T-helper 1 cell treated with Interleukin-12 subunit alpha and Interleukin-12 subunit beta and Interleukin-4 antibody, amounts not matched to agents 30 μg/mL and 1 μg/mL, for 36 hours (primary cell): Measurements from ENCODE around the gene NFIA.

Experiments used
- H3K27ac Mint-ChIP-seq: one replicate; pipeline ENCODE4 v1.8.0; 2021; ENCODE audit warnings: mild to moderate bottlenecking, mixed read lengths
- H3K27me3 Mint-ChIP-seq: one replicate; pipeline ENCODE4 v1.8.0; 2021; ENCODE audit warnings: low read depth, mixed read lengths
- H3K36me3 Mint-ChIP-seq: one replicate; pipeline ENCODE4 v1.8.0; 2021; ENCODE audit warnings: low read depth, mixed read lengths
- H3K4me1 Mint-ChIP-seq: one replicate; pipeline ENCODE4 v1.8.0; 2021; ENCODE audit warnings: low read depth, mixed read lengths
- H3K4me3 Mint-ChIP-seq: one replicate; pipeline ENCODE4 v1.8.0; 2021; ENCODE audit warnings: mild to moderate bottlenecking, moderate library complexity, mixed read lengths
- H3K9me3 Mint-ChIP-seq: one replicate; pipeline ENCODE4 v1.8.0; 2021; ENCODE audit warnings: mixed read lengths

The NFIA gene

DNA sequence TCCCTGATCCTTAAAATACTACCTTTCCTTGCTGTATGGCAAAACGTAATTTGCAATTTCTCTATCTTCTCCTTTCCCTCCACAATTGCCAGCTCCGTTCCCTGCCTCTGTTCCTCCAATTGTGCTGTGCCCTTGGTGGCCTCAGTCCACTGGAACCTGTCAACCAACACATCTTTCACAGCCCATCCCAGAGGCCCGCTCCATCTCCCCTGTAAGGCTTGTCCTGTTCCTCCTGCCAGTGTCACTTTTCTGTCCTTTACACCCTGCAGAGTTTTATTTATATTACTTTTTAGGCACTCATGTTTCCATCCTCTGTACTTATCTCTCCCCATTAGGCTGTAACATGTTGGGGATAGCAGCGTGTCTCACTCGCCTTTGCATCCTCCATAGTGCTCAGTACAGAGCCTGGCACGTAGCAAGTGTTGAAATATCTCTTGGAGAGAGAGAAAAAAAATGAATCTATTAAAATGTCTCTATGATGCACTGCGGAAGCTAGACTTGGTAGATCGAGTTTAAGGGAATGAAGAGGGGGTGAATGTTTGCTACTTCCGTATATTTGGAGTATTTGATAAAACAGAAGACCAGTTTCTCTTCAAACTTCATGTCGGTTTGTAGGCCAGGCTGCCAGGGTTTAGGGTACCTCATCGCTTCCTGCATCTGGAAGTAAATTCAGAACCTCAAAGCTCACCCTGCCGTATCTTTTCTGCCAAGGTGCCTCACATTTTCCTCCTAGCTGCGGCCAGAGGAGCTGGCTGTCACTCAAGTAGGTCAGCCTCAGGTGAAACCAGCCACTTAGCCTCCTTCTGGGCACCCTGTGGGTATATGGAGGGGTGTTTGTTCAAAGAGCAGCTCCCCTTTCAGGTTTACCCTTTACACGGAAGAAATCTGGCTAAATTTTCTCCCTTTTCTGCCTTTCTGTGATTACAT is 338.8 kb downstream of the NFIA start:
- H3K9me3 Mint-ChIP-seq: no peaks in the 10 kb centered on the region
- no peaks in the 10 kb centered on the region for H3K36me3 Mint-ChIP-seq
- no peak overlapping the region for H3K4me3 Mint-ChIP-seq
- H3K27me3 Mint-ChIP-seq: peaks cover 4% of the 10 kb centered on the region
- H3K4me1 Mint-ChIP-seq: no peaks in the 10 kb centered on the region
- no peak overlapping the region for H3K27ac Mint-ChIP-seq

DNA sequence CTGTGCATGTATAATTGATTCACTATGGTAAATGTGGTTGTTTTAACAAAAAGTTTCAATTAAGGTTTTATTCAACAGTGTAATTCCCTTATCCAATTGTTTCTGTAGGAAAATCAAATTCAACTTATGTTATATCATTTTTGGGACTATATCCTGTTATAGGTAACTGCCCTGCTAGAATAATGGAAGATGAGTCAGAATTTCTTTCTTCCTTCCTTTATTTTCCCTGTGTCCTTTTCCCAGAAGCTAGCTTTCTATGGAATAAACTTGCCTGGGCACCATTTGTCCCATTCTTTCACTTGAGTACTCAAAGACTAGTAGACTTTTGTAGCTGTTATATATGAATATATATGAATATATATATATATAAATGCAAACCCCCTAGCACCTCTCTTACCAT is 341.3 kb downstream of the NFIA start:
- no peaks in the 10 kb centered on the region for H3K9me3 Mint-ChIP-seq

DNA sequence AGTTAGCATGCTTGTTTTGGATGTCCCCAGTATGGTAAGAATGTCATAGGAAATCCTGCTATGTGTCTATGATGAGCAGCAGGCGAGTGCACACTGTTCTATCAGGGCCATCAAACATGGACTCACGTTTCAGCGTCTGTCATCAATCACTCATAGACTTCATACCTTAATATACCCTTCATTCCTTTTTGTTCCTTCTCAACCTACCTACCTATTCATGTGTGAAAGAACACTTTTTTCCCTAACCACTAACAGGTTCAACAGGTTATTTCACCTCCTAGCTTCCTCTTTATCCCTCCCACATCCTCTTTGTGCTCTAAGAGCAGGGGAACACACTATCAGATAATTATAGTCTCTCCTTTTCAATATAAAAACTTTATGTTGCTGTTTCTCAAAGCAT is 342.0 kb downstream of the NFIA start:
- Mint-ChIP-seq H3K4me1 (no peaks in the 10 kb centered on the region), H3K4me3 (no peak overlapping the region), H3K27me3 (peaks cover 4% of the 10 kb centered on the region), H3K36me3 (no peaks in the 10 kb centered on the region), H3K9me3 (no peaks in the 10 kb centered on the region), H3K27ac (no peak overlapping the region)

More for the DNA sequence above, 341.3 kb downstream of the NFIA start:
- Mint-ChIP-seq H3K4me3 (no peak overlapping the region), H3K27me3 (peaks cover 4% of the 10 kb centered on the region), H3K27ac (no peak overlapping the region), H3K36me3 (no peaks in the 10 kb centered on the region), H3K4me1 (no peaks in the 10 kb centered on the region)

DNA sequence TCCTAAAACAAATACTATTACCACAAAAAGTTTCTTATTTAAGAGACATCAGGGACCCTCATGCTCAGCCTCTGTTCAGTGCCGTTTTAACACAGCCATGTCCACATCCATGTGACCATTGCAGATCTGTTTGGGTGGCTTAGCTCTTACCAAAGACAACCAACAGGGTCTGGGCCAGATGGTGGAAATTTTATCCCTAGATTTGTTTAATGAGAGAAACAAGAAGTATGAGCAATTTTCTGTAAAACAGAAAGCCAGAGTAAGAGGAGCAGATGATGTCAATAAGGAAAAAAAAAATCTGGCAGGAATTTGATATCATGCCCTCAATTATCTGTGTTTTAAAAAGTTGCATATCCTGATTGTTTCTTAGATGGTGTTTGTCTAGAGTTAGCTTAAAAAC is 342.7 kb downstream of the NFIA start:
- Mint-ChIP-seq H3K4me1 (no peaks in the 10 kb centered on the region), H3K27me3 (peaks cover 4% of the 10 kb centered on the region), H3K36me3 (no peaks in the 10 kb centered on the region), H3K4me3 (no peak overlapping the region), H3K9me3 (no peaks in the 10 kb centered on the region), H3K27ac (no peak overlapping the region)

DNA sequence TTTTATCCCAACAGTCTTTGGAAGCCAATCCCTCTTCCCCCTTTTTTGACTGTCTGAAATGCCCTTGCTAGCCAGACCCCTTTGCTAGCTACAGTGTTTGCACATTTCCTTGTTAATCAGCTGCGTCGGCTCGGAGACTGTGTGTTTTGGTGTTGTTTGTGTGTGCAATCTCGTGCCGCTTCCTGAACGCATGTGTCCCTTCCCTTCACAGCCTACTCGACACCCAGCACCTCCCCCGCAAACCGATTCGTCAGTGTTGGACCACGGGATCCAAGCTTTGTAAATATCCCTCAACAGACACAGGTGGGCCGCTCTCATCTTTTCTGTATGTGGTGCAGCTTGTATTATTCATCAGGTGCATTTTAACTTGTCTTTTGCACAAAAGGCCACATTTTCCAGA is 343.9 kb downstream of the NFIA start:
- Mint-ChIP-seq H3K27me3 (peaks cover 5% of the 10 kb centered on the region), H3K36me3 (no peaks in the 10 kb centered on the region), H3K4me3 (no peak overlapping the region), H3K4me1 (no peaks in the 10 kb centered on the region), H3K27ac (no peak overlapping the region), H3K9me3 (no peaks in the 10 kb centered on the region)

DNA sequence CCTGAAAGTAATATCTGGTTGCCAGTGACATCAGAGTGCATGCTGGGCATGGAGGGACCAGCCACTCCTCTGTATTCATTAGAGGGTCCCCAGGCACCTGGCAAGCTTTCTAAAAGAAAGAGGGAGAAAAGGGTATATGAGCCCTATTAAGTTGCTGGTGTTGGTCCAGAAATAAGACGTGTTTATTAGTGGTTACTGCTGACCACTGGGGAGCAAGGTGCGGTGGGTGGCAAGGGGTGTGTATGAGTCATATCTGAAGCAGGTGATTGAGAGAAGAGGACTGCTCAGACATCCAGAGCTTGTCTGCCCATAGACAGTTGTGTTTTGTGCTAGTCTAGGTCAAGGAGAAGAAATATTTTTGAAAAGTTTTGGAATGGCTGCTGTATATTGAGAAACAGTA is 344.5 kb downstream of the NFIA start:
- Mint-ChIP-seq H3K4me3 (no peak overlapping the region), H3K27ac (no peak overlapping the region), H3K27me3 (peaks cover 9% of the 10 kb centered on the region), H3K4me1 (no peaks in the 10 kb centered on the region), H3K9me3 (no peaks in the 10 kb centered on the region), H3K36me3 (no peaks in the 10 kb centered on the region)

DNA sequence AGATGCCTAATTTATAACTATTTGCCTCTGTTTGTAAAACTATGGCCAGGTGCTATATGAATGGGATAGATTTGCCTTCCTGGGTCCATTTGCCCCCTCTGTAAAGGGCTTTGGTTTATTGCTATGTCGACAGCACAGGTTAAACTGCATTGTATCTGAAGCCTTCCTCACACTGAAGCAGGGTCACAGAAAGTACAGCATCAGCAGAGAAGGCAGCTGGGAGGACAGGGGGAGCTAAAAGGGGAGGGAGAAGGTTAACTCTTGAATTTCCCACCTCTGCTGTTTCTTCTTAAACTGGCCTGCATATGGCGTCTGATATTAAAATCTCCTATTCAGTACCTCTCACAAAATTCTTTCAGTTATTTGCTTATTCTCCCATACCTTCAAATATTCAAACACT is 345.1 kb downstream of the NFIA start:
- no peak overlapping the region for H3K4me3 Mint-ChIP-seq
- peaks cover 13% of the 10 kb centered on the region for H3K27me3 Mint-ChIP-seq
- no peaks in the 10 kb centered on the region for H3K36me3 Mint-ChIP-seq
- H3K27ac Mint-ChIP-seq: no peak overlapping the region
- no peaks in the 10 kb centered on the region for H3K4me1 Mint-ChIP-seq
- H3K9me3 Mint-ChIP-seq: no peaks in the 10 kb centered on the region

DNA sequence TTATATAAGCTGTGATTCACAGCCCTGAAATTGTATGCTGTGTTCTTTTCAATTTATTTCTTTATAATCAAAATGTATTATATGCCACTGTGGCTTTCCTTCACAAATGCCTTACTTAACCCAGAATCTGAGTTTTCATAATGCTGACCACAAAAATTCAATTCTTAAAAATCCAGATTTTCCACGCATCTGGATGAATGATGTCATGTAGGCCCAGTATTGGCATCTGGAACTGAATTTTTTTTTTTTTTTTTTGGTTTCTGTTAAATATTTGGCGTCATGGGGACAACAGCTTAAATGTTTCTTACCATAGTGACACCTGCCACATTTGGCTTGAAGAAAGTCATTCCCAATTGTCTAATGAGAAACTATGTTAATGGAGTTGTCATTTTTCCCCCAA is 345.8 kb downstream of the NFIA start:
- Mint-ChIP-seq H3K27ac (no peak overlapping the region), H3K36me3 (no peaks in the 10 kb centered on the region), H3K27me3 (peaks cover 16% of the 10 kb centered on the region), H3K4me1 (no peaks in the 10 kb centered on the region), H3K4me3 (no peak overlapping the region), H3K9me3 (no peaks in the 10 kb centered on the region)

DNA sequence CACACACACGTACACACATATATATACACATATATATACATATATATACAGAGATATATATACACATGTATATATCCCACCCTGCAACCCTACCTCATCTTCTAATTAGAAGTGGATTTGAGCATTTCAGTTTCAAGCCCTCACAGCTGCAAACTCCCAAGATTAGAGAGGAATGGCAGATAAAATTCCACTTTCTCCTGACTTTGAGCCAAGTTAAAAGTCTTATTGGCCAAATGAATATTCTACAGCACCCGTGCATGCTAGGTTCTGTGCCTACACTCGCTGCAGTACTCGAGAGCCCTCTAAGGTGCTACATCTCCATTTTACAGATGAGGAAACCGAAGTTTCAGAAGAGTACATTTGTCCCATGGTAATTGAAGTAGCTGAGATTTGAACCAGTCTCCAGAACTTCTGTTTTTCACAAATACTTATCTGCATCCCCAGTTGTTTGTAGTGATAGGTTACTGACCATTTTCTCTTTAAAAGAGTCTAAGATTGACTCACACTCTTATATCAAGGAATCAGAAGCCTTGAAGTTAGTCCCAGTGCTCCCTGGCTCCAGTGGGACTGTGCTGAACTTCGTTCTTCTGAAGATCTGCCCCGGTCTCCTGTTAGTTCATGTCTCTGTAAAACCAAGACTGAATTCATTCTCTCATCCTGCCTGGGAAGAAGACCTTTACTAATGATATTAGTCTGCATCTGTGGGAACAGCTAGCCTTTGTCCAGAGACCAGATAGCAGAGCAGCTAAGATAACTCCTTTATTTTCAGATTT is 350.4 kb downstream of the NFIA start:
- Mint-ChIP-seq H3K9me3 (no peaks in the 10 kb centered on the region), H3K4me1 (no peaks in the 10 kb centered on the region), H3K27me3 (peaks cover 20% of the 10 kb centered on the region), H3K36me3 (no peaks in the 10 kb centered on the region), H3K27ac (no peak overlapping the region), H3K4me3 (no peak overlapping the region)

DNA sequence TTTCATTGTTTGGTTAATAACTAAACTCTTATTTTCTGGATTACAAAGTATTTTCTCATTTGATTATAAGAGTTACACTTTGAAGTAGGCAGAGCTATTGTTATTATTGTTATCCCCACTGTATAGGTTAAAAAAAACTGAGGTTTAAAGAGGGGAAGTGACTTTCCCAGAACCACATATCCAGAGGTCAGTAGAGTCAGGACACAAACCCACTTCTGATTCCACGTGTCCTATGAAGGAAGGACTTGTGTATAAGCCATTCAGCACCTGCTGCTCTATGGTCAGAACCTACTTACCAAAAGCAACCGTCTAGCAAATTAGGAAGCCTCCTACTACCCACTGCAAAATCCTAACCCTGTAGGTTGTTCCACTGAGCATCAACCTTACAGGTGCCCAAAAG is 351.3 kb downstream of the NFIA start:
- no peak overlapping the region for H3K4me3 Mint-ChIP-seq
- no peaks in the 10 kb centered on the region for H3K36me3 Mint-ChIP-seq
- no peaks in the 10 kb centered on the region for H3K4me1 Mint-ChIP-seq
- H3K27ac Mint-ChIP-seq: no peak overlapping the region
- peaks cover 20% of the 10 kb centered on the region for H3K27me3 Mint-ChIP-seq
- no peaks in the 10 kb centered on the region for H3K9me3 Mint-ChIP-seq

DNA sequence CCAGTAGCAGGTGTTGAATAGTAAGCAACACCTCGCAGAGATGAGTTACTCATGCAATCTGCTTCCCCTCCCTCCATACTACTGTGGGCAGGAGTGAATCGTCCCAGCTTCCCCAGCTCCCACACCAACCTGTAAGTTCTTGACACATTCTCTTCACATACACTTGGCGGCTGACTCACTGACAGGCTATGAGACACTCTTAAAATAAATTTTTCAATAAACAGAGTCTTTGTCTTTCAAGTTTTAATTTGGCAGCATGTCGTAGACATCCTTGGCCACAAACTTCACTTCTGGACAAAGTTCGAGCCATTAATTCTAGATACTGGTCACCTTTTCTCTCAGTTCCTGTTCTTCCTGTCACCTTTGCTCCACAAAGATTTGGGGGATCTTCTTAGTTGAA is 351.9 kb downstream of the NFIA start:
- H3K4me1 Mint-ChIP-seq: no peaks in the 10 kb centered on the region
- H3K9me3 Mint-ChIP-seq: no peaks in the 10 kb centered on the region

DNA sequence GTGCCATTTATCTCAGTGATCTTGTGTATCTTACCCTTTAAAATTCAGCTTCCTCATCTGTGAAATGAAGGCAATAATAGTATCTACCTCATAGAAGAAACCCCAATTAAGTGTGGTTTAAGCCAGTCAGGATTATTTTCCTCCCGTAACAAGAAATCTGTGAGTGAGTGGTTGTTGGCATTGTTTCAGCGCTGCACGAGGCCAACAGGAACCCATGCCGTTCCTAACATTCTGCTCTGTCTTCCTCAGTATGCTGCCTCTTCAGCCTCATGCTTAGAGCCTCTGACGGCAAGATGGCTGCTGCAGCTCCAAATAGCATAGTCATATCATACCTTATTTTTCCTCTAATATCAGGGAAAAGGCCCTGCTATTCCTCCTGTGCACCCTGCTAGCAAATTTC is 352.9 kb downstream of the NFIA start:
- no peaks in the 10 kb centered on the region for H3K9me3 Mint-ChIP-seq
- H3K4me3 Mint-ChIP-seq: no peak overlapping the region
- H3K36me3 Mint-ChIP-seq: no peaks in the 10 kb centered on the region
- H3K27ac Mint-ChIP-seq: no peak overlapping the region
- H3K4me1 Mint-ChIP-seq: no peaks in the 10 kb centered on the region
- peaks cover 20% of the 10 kb centered on the region for H3K27me3 Mint-ChIP-seq

More for the DNA sequence above, 351.9 kb downstream of the NFIA start:
- Mint-ChIP-seq H3K4me3 (no peak overlapping the region), H3K36me3 (no peaks in the 10 kb centered on the region), H3K27me3 (peaks cover 20% of the 10 kb centered on the region), H3K27ac (no peak overlapping the region)

DNA sequence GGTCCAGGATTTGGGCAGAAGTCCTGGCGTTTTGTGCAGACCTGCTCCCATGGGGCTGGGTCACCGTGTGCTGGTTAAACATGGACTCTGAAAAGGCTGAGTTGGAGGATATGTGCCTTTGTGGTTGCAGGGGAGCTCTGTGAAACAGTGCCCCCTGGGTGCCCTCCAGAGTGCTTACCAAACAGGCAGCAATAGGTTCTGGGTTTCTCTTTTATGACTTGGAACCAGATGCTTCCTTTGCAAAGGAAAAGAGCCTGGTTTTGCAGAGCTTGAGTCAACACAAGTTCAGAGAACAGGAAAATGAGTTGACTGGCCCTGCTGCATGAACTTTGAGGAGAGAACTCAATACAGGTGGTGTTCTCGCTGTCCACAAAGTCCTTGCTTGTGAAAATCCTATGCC is 353.7 kb downstream of the NFIA start:
- H3K9me3 Mint-ChIP-seq: no peaks in the 10 kb centered on the region
- no peak overlapping the region for H3K4me3 Mint-ChIP-seq
- H3K4me1 Mint-ChIP-seq: no peaks in the 10 kb centered on the region
- H3K36me3 Mint-ChIP-seq: no peaks in the 10 kb centered on the region
- H3K27ac Mint-ChIP-seq: no peak overlapping the region
- peaks cover 14% of the 10 kb centered on the region for H3K27me3 Mint-ChIP-seq

DNA sequence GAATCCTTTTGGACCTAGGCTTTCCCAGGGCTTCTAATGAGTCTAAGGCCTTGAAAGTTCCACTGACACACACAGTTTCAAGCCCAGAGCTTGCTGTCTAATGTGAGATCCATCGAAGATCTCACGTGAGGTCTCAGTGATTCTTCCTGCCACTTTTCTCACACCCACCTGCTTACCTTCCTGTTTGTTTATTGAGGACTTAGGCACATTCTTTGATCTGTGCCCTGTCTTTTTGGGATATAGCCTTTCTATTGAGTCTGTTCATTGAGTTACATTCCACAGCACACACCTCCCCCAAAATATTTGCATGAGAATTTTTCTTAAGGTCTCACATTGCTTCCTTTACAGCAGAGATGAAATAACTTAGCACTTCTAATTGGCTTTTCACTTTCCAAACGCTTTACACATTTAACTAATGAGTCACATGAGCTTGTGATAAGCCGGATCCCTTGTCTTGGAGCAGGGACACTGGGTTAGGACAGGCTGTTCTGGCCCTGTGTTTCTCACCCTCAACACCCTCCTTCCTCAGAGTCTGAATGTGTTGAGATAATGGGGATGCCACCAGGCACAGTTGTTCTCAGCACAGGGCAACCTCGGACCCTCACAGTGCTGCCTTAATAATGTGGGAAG is 354.2 kb downstream of the NFIA start:
- H3K36me3 Mint-ChIP-seq: no peaks in the 10 kb centered on the region
- H3K9me3 Mint-ChIP-seq: no peaks in the 10 kb centered on the region
- H3K4me1 Mint-ChIP-seq: no peaks in the 10 kb centered on the region
- H3K27ac Mint-ChIP-seq: no peak overlapping the region
- peaks cover 12% of the 10 kb centered on the region for H3K27me3 Mint-ChIP-seq
- no peak overlapping the region for H3K4me3 Mint-ChIP-seq

DNA sequence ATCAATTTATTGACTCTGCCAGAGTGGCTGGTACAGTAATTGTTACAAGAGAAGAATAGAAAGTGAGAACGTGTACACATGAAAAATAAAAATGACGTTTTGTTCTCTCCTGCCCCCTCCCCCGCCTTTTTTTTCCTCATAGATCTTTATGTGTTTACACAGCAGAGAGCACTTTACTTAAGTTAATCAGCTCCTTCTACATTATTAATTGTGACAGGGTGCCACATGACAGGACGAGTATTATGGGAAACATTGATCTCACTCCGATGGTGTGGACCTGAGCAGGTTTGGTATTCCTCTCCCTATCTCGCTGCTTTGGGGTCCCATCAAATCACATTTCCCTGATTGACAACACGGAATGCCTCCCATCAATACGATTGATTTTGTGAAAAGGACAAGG is 356.9 kb downstream of the NFIA start:
- no peaks in the 10 kb centered on the region for H3K9me3 Mint-ChIP-seq
- H3K4me1 Mint-ChIP-seq: no peaks in the 10 kb centered on the region
- no peak overlapping the region for H3K27ac Mint-ChIP-seq
- no peaks in the 10 kb centered on the region for H3K36me3 Mint-ChIP-seq
- peaks cover 3% of the 10 kb centered on the region for H3K27me3 Mint-ChIP-seq
- H3K4me3 Mint-ChIP-seq: no peak overlapping the region
